22Rv1 (cell line): Measurements from ENCODE around the gene NIT1.

Experiments
- ZFX ChIP-seq: fragments of 450-650 bp; IDR thresholded peaks from 2 replicates; pipeline ENCODE4 v1.6.1; 2017; ENCODE audit warnings: antibody characterized with exemption, borderline replicate concordance
- TF ChIP-seq, protein P1 (sequence below): fragments of 450-650 bp; IDR thresholded peaks from 2 replicates; pipeline ENCODE4 v1.5.1; 2017; ENCODE audit warnings: mild to moderate bottlenecking

DNA sequence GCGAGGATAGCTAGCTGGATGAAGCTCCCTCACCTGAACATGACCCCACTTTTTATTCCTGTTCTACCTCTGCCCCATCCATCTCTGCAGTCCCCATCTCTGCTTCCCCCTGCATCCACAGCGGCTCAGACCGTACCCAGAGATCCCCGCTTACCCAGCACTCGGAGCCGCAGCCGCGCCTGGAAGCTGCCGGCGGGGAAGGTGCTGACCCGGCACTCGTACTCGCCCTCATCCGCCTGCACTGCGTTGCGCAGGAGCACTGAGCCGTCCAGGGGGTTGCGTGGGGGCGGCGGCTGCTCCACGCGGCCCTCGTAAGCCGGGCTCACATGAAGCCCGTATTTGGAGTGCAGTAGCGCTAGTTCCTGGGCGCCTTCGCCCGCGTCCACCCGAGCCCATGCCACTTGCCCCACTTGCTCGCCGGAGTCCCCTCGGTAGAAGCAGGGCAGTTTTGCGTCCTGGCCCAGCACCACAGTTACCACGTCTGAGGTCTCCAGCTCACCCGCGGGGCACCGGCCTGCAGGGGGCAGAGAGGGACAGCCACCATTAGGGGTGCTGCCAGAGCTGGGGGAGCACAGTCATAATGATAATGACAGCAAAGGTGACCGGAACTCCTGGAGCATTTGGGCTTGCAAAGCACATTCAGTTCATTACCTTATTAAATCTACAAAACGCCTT, 38.3 kb upstream of the NIT1 start:
- TF ChIP-seq, protein P1, sequence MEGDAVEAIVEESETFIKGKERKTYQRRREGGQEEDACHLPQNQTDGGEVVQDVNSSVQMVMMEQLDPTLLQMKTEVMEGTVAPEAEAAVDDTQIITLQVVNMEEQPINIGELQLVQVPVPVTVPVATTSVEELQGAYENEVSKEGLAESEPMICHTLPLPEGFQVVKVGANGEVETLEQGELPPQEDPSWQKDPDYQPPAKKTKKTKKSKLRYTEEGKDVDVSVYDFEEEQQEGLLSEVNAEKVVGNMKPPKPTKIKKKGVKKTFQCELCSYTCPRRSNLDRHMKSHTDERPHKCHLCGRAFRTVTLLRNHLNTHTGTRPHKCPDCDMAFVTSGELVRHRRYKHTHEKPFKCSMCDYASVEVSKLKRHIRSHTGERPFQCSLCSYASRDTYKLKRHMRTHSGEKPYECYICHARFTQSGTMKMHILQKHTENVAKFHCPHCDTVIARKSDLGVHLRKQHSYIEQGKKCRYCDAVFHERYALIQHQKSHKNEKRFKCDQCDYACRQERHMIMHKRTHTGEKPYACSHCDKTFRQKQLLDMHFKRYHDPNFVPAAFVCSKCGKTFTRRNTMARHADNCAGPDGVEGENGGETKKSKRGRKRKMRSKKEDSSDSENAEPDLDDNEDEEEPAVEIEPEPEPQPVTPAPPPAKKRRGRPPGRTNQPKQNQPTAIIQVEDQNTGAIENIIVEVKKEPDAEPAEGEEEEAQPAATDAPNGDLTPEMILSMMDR, result no peak
- no peak for TF ChIP-seq ZFX
